Activated B cell treated with CpG ODN at 0.5 μM for 24 hours (primary cell): Measurements from ENCODE around the gene LDLRAD1. TPM values are rescaled to one million over a fixed set of nuclear protein-coding genes. Genes with fewer than 3 reads are reported as not detected.
"Not testable (repeated sequence)": the region's sequence is repeated elsewhere in the genome, so short reads cannot be mapped to it uniquely, and the experiment has no call there.

Experiments used
- ATAC-seq: fragments of 200-7000 bp; cut with Tn5 transposase; one replicate; pipeline ENCODE4 v1.10.0; 2021; ENCODE audit warnings: low read depth, mild to moderate bottlenecking, moderate library complexity
- CTCF ChIA-PET: fragments of 350-600 bp; sonication (Branson Sonifier 250); formaldehyde crosslinking; loops from one replicate; lab custom pipeline; 2021; ENCODE audit warnings: antibody characterized with exemption; lab: Charles Lee
- POLR2A ChIA-PET: fragments of 350-600 bp; sonication (Branson Sonifier 250); formaldehyde crosslinking; loops from one replicate; lab custom pipeline; 2021; ENCODE audit warnings: antibody characterized with exemption; lab: Charles Lee
- DNase-seq: peaks from one replicate; pipeline ENCODE4 v3.0.0; 2022
- H3K27ac Mint-ChIP-seq: one replicate; pipeline ENCODE4 v1.8.0; 2020; ENCODE audit warnings: mixed read lengths
- H3K27me3 Mint-ChIP-seq: one replicate; pipeline ENCODE4 v1.8.0; 2021; ENCODE audit warnings: mixed read lengths
- H3K36me3 Mint-ChIP-seq: one replicate; pipeline ENCODE4 v1.8.0; 2021; ENCODE audit warnings: low read depth, mixed read lengths
- H3K4me1 Mint-ChIP-seq: one replicate; pipeline ENCODE4 v1.8.0; 2021; ENCODE audit warnings: mixed read lengths
- H3K4me3 Mint-ChIP-seq: one replicate; pipeline ENCODE4 v1.8.0; 2020; ENCODE audit warnings: mild to moderate bottlenecking, mixed read lengths
- H3K9me3 Mint-ChIP-seq: one replicate; pipeline ENCODE4 v1.8.0; 2020; ENCODE audit warnings: mixed read lengths
- CTCF ChIP-seq: fragments of 200-600 bp; IDR thresholded peaks from one replicate; pipeline ENCODE4 v1.8.0; 2022; ENCODE audit warnings: antibody characterized with exemption, mild to moderate bottlenecking
- intact Hi-C: fragments of 100-400 bp; cut with micrococcal nuclease; formaldehyde crosslinking; loops from one replicate; pipeline ENCODE4 v1.15.1; 2024
- total RNA-seq: library from RNA; stranded (reverse); gene quantifications from 2 replicates; pipeline ENCODE4 v1.2.3, GENCODE V29; 2022

LDLRAD1 gene
- total RNA-seq, 1 donor from 2014 or later: not detected

GRCh38 chr1:53981220-53981619, 36.8 kb downstream of the LDLRAD1 start:
- no peak for DNase-seq
- ATAC-seq: no peak
- TF ChIP-seq CTCF: no peak
- H3K27me3 Mint-ChIP-seq: peaks cover 5% of the 10 kb centered on the region
- H3K4me3 Mint-ChIP-seq: no peak overlapping the region
- H3K36me3 Mint-ChIP-seq: no peaks in the 10 kb centered on the region
- no peaks in the 10 kb centered on the region for H3K9me3 Mint-ChIP-seq
- CTCF ChIA-PET: no interaction called here
- H3K4me1 Mint-ChIP-seq: no peaks in the 10 kb centered on the region
- intact Hi-C loops: no loop called here
- POLR2A ChIA-PET: no interaction called here
- H3K27ac Mint-ChIP-seq: no peak overlapping the region

GRCh38 chr1:53979712-53980450, 38.1 kb downstream of the LDLRAD1 start:
- H3K4me1 Mint-ChIP-seq: no peaks in the 10 kb centered on the region
- no peaks in the 10 kb centered on the region for H3K36me3 Mint-ChIP-seq
- no peak overlapping the region for H3K4me3 Mint-ChIP-seq
- ATAC-seq: no peak
- TF ChIP-seq CTCF: no peak
- peaks cover 5% of the 10 kb centered on the region for H3K27me3 Mint-ChIP-seq
- H3K9me3 Mint-ChIP-seq: no peaks in the 10 kb centered on the region
- POLR2A ChIA-PET: no interaction called here
- no peak for DNase-seq
- intact Hi-C loops: no loop called here
- H3K27ac Mint-ChIP-seq: no peak overlapping the region
- CTCF ChIA-PET: interaction anchor here (0.6 kb wide), 1 partner anchor 35 kb away, joined by 3 read pairs; the partner anchor contains the start of gene IFT25

GRCh38 chr1:53975861-53976260, 42.1 kb downstream of the LDLRAD1 start:
- intact Hi-C loops: no loop called here
- H3K4me1 Mint-ChIP-seq: no peaks in the 10 kb centered on the region
- TF ChIP-seq CTCF: no peak
- ATAC-seq (no peak), DNase-seq (no peak)
- ChIA-PET POLR2A (no interaction called here), CTCF (no interaction called here)
- H3K4me3 Mint-ChIP-seq: no peak overlapping the region
- no peaks in the 10 kb centered on the region for H3K9me3 Mint-ChIP-seq
- H3K27me3 Mint-ChIP-seq: no peaks in the 10 kb centered on the region
- peaks cover 4% of the 10 kb centered on the region for H3K36me3 Mint-ChIP-seq
- H3K27ac Mint-ChIP-seq: no peak overlapping the region

- H3K9me3 Mint-ChIP-seq: no peaks in the 10 kb centered on the region
- ChIA-PET CTCF (no interaction called here), POLR2A (no interaction called here)
- no peak for TF ChIP-seq CTCF
- peaks cover 29% of the 10 kb centered on the region for H3K36me3 Mint-ChIP-seq
- ATAC-seq (no peak), DNase-seq (no peak)
- H3K27ac Mint-ChIP-seq: no peak overlapping the region
- intact Hi-C loops: no loop called here
- no peak overlapping the region for H3K4me3 Mint-ChIP-seq
- no peaks in the 10 kb centered on the region for H3K4me1 Mint-ChIP-seq
- H3K27me3 Mint-ChIP-seq: no peaks in the 10 kb centered on the region
Observed at GRCh38 chr1:53971718-53972117, 46.3 kb downstream of the LDLRAD1 start.

- H3K27me3 Mint-ChIP-seq, H3K9me3 Mint-ChIP-seq, ATAC-seq, H3K27ac Mint-ChIP-seq, H3K4me3 Mint-ChIP-seq, H3K4me1 Mint-ChIP-seq, DNase-seq, intact Hi-C loops, POLR2A ChIA-PET: not testable (repeated sequence)
- CTCF ChIA-PET: interaction anchor here (2.2 kb wide), 1 partner anchor 11 kb away, joined by 7 read pairs; no protein-coding TSS in a partner anchor
- peaks cover 42% of the 10 kb centered on the region for H3K36me3 Mint-ChIP-seq
Observed at GRCh38 chr1:53969323-53969722, 48.7 kb downstream of the LDLRAD1 start.
